Hepatocyte (in vitro differentiated cells): ENCODE data around the gene RIN3.
A peak's percentile ranks its signal among the peaks of the same experiment; 100 is the strongest.

Source experiments
- CTCF ChIP-seq: fragments of 200-600 bp; sonication (generic); IDR thresholded peaks from 2 replicates; pipeline ENCODE4 v1.5.1; 2016; ENCODE audit warnings: antibody characterized with exemption, mild to moderate bottlenecking; ENCODE audit not compliant: poor library complexity
- EZH2 ChIP-seq: fragments of 200-600 bp; sonication (generic); IDR thresholded peaks from 2 replicates; pipeline ENCODE4 v1.6.1; 2016; ENCODE audit warnings: antibody characterized with exemption, mild to moderate bottlenecking, borderline replicate concordance

GRCh38 chr14:92686900-92687427 is 173.4 kb downstream of the RIN3 start:
- peak; percentile 93 for TF ChIP-seq CTCF
- TF ChIP-seq EZH2 = no peak
